K562 (cell line): ENCODE results near the gene SERPINA10. TPM values are rescaled to one million over a fixed set of nuclear protein-coding genes. Genes with fewer than 3 reads are reported as not detected.

Source experiments
- ATAC-seq: fragments of 200-7000 bp; cut with Tn5 transposase; 3 replicates; pipeline ENCODE4 v1.9.1; 2020; ENCODE audit warnings: moderate library complexity
- BruUV-seq: library from RNA; stranded (reverse); fragments of 400-500 nt; replicated peaks from 2 replicates; lab custom pipeline; 2021; lab: Mats Ljungman, UMichigan
- CTCF ChIA-PET: fragments of 300-600 bp; formaldehyde crosslinking; extraction: SDS; loops from one replicate; lab custom pipeline; 2021; ENCODE audit warnings: low intra/inter-chr PET ratio; lab: Yijun Ruan, JAX
- POLR2A ChIA-PET: fragments of 300-600, 350-650 bp; sonication (Branson Sonifier 250); formaldehyde crosslinking; extraction: SDS; loops from one replicate; lab custom pipeline; 2021; ENCODE audit warnings: antibody characterized with exemption, inconsistent platforms; lab: Yijun Ruan, JAX
- DNase-seq, 4 experiments: peaks; one replicate each; pipeline versions ENCODE4 v3.0.0 to v3.0.0-alpha.2; 2011 to 2018; ENCODE audit warnings: low spot score in 3 of 4, mixed read lengths in 3 of 4; ENCODE audit errors: extremely low read depth in 1 of 4
- FAIRE-seq: peaks from 2 replicates; lab custom pipeline; 2011; peaks lifted over from hg19 to GRCh38; lab: Jason Lieb, UNC
- H2AFZ ChIP-seq: 2 replicates; pipeline ENCODE4 v1.6.0; 2011; ENCODE audit warnings: low read depth, low read length, control low read depth, inconsistent platforms
- H3K27ac ChIP-seq: fragments of 200-600 bp; 3 replicates; pipeline ENCODE4 v1.8.0; 2011; ENCODE audit warnings: low read depth, mild to moderate bottlenecking, control low read depth, inconsistent platforms, low read length, moderate library complexity, mixed read lengths; ENCODE audit errors: extremely low read depth
- H3K27me3 ChIP-seq, 2 experiments: fragments of 300-600 bp in 1 of 2; 2 replicates in 1 of 2; 3 replicates in 1 of 2; pipeline versions ENCODE4 v1.6.0 to v1.8.0; 2011; ENCODE audit warnings: inconsistent platforms in 2 of 2, low read length in 2 of 2, mild to moderate bottlenecking in 1 of 2, mixed read lengths in 1 of 2, moderate library complexity in 1 of 2; ENCODE audit not compliant: control insufficient read depth in 2 of 2, insufficient read depth in 2 of 2
- H3K36me3 ChIP-seq: fragments of 300-600 bp; 3 replicates; pipeline ENCODE4 v1.8.0; 2011; ENCODE audit warnings: mild to moderate bottlenecking, low read length, inconsistent platforms; ENCODE audit not compliant: control insufficient read depth, insufficient read depth
- H3K4me1 ChIP-seq, 2 experiments: fragments of 200-600 bp in 1 of 2; replicated peaks in 1 of 2; 2 replicates in 1 of 2; 3 replicates in 1 of 2; pipeline versions ENCODE4 v1.5.1 to v1.8.0; 2011; ENCODE audit warnings: inconsistent platforms in 2 of 2, low read length in 2 of 2, mild to moderate bottlenecking in 1 of 2, mixed read lengths in 1 of 2, moderate library complexity in 1 of 2; ENCODE audit not compliant: control insufficient read depth in 2 of 2, insufficient read depth in 2 of 2
- H3K4me2 ChIP-seq: 2 replicates; pipeline ENCODE4 v1.6.1; 2011; ENCODE audit warnings: low read length, control low read depth, inconsistent platforms, mixed read lengths; ENCODE audit not compliant: insufficient read depth
- H3K4me3 ChIP-seq: fragments of 200-600 bp; sonication (generic), shearing (Covaris generic); 2 replicates; pipeline ENCODE4 v1.5.1; 2016; ENCODE audit warnings: control low read depth, inconsistent platforms
- H3K79me2 ChIP-seq: fragments of 200-600 bp; 3 replicates; pipeline ENCODE4 v1.8.0; 2011; ENCODE audit warnings: low read length, inconsistent platforms; ENCODE audit not compliant: control insufficient read depth, insufficient read depth
- H3K9ac ChIP-seq, 2 experiments: 2 replicates each; pipeline versions ENCODE4 v1.6.0 to v1.6.1; 2011; ENCODE audit warnings: low read depth in 2 of 2, low read length in 2 of 2, control low read depth in 1 of 2, inconsistent platforms in 1 of 2, mild to moderate bottlenecking in 1 of 2, mixed read lengths in 1 of 2; ENCODE audit not compliant: insufficient read depth in 1 of 2
- H3K9me1 ChIP-seq: one replicate; pipeline ENCODE4 v1.6.0; 2011; ENCODE audit warnings: inconsistent platforms, mild to moderate bottlenecking, low read length, moderate library complexity; ENCODE audit not compliant: control insufficient read depth, insufficient read depth
- H3K9me3 ChIP-seq: replicated peaks from 2 replicates; pipeline ENCODE4 v1.5.1; 2011; ENCODE audit warnings: low read depth, low read length, inconsistent platforms; ENCODE audit not compliant: control insufficient read depth, insufficient read depth
- H4K20me1 ChIP-seq: replicated peaks from 2 replicates; pipeline ENCODE4 v1.6.1; 2011; ENCODE audit warnings: low read length, inconsistent platforms, mixed read lengths; ENCODE audit not compliant: control insufficient read depth, insufficient read depth
- BRCA1 ChIP-seq, 2 experiments: fragments of 450-650 bp in 1 of 2; sonication (generic) in 1 of 2; formaldehyde crosslinking in 1 of 2; IDR thresholded peaks; 2 replicates each; pipeline versions ENCODE4 v1.5.0 to v1.6.1; 2017 to 2020; ENCODE audit warnings: mild to moderate bottlenecking in 1 of 2, missing genetic modification reagents in 1 of 2
- C11orf30 ChIP-seq: fragments of 450-650 bp; IDR thresholded peaks from 2 replicates; pipeline ENCODE4 v1.6.1; 2016; ENCODE audit warnings: low read depth, mild to moderate bottlenecking
- FOXK2 ChIP-seq, 2 experiments: fragments of 450-650 bp; IDR thresholded peaks in 1 of 2; conservative IDR thresholded peaks in 1 of 2; 2 replicates each; pipeline ENCODE4 v1.6.1; 2016; ENCODE audit warnings: low read depth in 2 of 2, mild to moderate bottlenecking in 1 of 2
- HEY1 ChIP-seq: fragments of 250-450 bp; sonication (Bioruptor Pico); IDR thresholded peaks from 2 replicates; pipeline ENCODE4 v1.5.0; 2020; ENCODE audit warnings: mild to moderate bottlenecking, moderate library complexity, borderline replicate concordance
- NFIC ChIP-seq: fragments of 450-650 bp; IDR thresholded peaks from 2 replicates; pipeline ENCODE4 v1.6.1; 2017; ENCODE audit warnings: mild to moderate bottlenecking, inconsistent platforms
- NRF1 ChIP-seq, 2 experiments: fragments of 450-650 bp; IDR thresholded peaks in 1 of 2; conservative IDR thresholded peaks in 1 of 2; 2 replicates each; pipeline ENCODE4 v1.6.1; 2014; ENCODE audit warnings: mild to moderate bottlenecking in 2 of 2
- PRPF4 ChIP-seq: fragments of 200-400 bp; formaldehyde crosslinking; IDR thresholded peaks from one replicate; pipeline ENCODE4 v1.6.1; 2017; ENCODE audit warnings: low read length, low read depth, mild to moderate bottlenecking; ENCODE audit not compliant: insufficient read depth, poor library complexity, severe bottlenecking
- SAFB2 ChIP-seq: fragments of 200-400 bp; formaldehyde crosslinking; IDR thresholded peaks from 2 replicates; pipeline ENCODE4 v1.6.1; 2018; ENCODE audit warnings: borderline replicate concordance, low read length, low read depth, moderate library complexity; ENCODE audit not compliant: severe bottlenecking
- THRA ChIP-seq: fragments of 450-650 bp; IDR thresholded peaks from 2 replicates; pipeline ENCODE4 v1.6.1; 2017; ENCODE audit warnings: mild to moderate bottlenecking, moderate library complexity
- ZNF316 ChIP-seq: fragments of 450-650 bp; IDR thresholded peaks from 2 replicates; pipeline ENCODE4 v1.6.1; 2016
- WGBS: fragments of 100-300 bp; shearing (Covaris generic); methylation state at CpG from one replicate; pipeline ENCODE4 v1.1.6; 2016; ENCODE audit warnings: low coverage, mixed read lengths; ENCODE audit not compliant: insufficient coverage; ENCODE audit errors: missing lambda C conversion rate; 5-methylcytosine and 5-hydroxymethylcytosine counted together
- in situ Hi-C: fragments of 300-500 bp; cut with MboI; formaldehyde crosslinking; loops from 4 replicates; pipeline ENCODE4 v1.15.0; 2018; ENCODE audit warnings: inconsistent platforms, mixed read lengths
- intact Hi-C: fragments of 100-400 bp; cut with micrococcal nuclease; formaldehyde crosslinking; loops from 2 replicates; pipeline ENCODE4 v1.14.2; 2022
- polyA plus RNA-seq, 8 experiments: library from polyadenylated mRNA; depleted of rRNA in 4 of 8; stranded (reverse) in 5 of 8; unstranded in 3 of 8; fragments of >200 nt; fragmentation: Nextera tagmentation in 2 of 8; fragmentation: Illumina TruSeq in 1 of 8; extraction: Ambion mirVana in 2 of 8; extraction: Trizol in 1 of 8; gene quantifications; 2 replicates each; pipeline versions ENCODE4 v1.2.1 to v1.2.3, GENCODE V29; 2011 to 2014; ENCODE audit warnings: inconsistent platforms in 1 of 8, missing spikeins in 1 of 8
- total RNA-seq, 7 experiments: library from RNA; depleted of rRNA in 6 of 7; stranded (reverse); fragments of >200 nt in 6 of 7; fragmentation: Illumina TruSeq in 2 of 7; extraction: Trizol in 2 of 7; gene quantifications; 2 replicates each; pipeline versions ENCODE4 v1.2.1 to v1.2.3, GENCODE V29; 2011 to 2021; ENCODE audit warnings: low replicate concordance in 1 of 7

Gene SERPINA10
- total and polyA plus RNA-seq, 9 of the 15 experiments (the other 6 are each of a cell fraction or from before 2014, with no cell fraction given): not detected

- TF ChIP-seq THRA (no peak), HEY1 (CRISPR knock-in tag) (no peak), NFIC (no peak), NRF1 (conservative IDR thresholded peaks at IDR 0.05 in 1 of 2, IDR thresholded peaks at IDR 0.05 in 1 of 2) (no peak), FOXK2 (conservative IDR thresholded peaks at IDR 0.05 in 1 of 2, IDR thresholded peaks at IDR 0.05 in 1 of 2; ENCODE audit: low read depth in 2 of 2) (no peak), BRCA1 (IDR thresholded peaks at IDR 0.05) (no peak), BRCA1 (CRISPR knock-in tag; IDR thresholded peaks at IDR 0.05) (no peak), PRPF4 (no peak)
Measured at GRCh38 chr14:94316692-94317091, 23.6 kb upstream of the SERPINA10 start (continued).

- H3K9me3 ChIP-seq: no peaks in the 10 kb centered on the region
- TF ChIP-seq SAFB2: no peak
- TF ChIP-seq C11orf30: 0 out of 2 replicates have a peak, but pooled peaks have one; percentile 12
- peak; percentile 57; the same call in 1 of the 2 replicates for TF ChIP-seq ZNF316
- no peaks in the 10 kb centered on the region for H3K4me1 ChIP-seq
- BruUV-seq: no TSS peak
- H3K4me3 ChIP-seq: no peak overlapping the region
- H3K27me3 ChIP-seq: no peaks in the 10 kb centered on the region
- POLR2A ChIA-PET: no interaction called here
- H3K4me2 ChIP-seq: no peak overlapping the region
- H3K9me1 ChIP-seq: no peaks in the 10 kb centered on the region
- H2AFZ ChIP-seq: no peak overlapping the region
- no peaks in the 10 kb centered on the region for H3K79me2 ChIP-seq
- 0% methylated on average over 2 of the region's 2 CpGs for WGBS
- no peak overlapping the region for H3K27ac ChIP-seq
- ATAC-seq (no peak), FAIRE-seq (no peak), DNase-seq (no peak)
- H3K36me3 ChIP-seq: no peaks in the 10 kb centered on the region
- intact Hi-C loops: no loop called here
- in situ Hi-C loops: no loop called here
- H3K9ac ChIP-seq: no peak overlapping the region
- H4K20me1 ChIP-seq: no peaks in the 10 kb centered on the region
- CTCF ChIA-PET: no interaction called here
Measured at GRCh38 chr14:94314890-94315289, 21.8 kb upstream of the SERPINA10 start.
